Skeletal muscle cell (primary cell): ENCODE measurements around the gene PAGR1.
"Not testable (repeated sequence)": the region's sequence is repeated elsewhere in the genome, so short reads cannot be mapped to it uniquely, and the experiment has no call there.

Experiments used
- DNase-seq: peaks from one replicate; pipeline ENCODE4 v3.0.0-alpha.2; 2010; ENCODE audit warnings: low read depth
- H3K4me3 ChIP-seq: 2 replicates; pipeline ENCODE4 v1.5.1; 2011; ENCODE audit warnings: low read depth, mild to moderate bottlenecking, control low read depth, low read length, moderate library complexity

Gene PAGR1

DNA sequence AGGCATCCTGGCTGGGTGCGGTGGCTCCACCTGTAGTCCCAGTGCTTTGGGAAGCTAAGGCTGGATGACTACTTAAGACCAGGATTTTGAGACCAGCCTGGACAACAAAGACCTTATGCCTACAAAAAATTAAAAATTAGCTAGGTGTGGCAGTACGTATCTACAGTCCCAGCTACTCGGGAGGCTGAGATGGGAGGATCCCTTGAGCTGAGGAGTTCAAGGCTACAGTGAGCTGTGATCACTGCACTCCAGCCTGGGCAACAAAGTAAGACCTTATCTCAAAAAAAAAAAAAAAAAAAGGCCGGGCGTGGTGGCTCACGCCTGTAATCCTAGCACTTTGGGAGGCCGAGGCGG, 10.4 kb downstream of the PAGR1 start:
- DNase-seq = no peak
- no peak overlapping the region for H3K4me3 ChIP-seq

DNA sequence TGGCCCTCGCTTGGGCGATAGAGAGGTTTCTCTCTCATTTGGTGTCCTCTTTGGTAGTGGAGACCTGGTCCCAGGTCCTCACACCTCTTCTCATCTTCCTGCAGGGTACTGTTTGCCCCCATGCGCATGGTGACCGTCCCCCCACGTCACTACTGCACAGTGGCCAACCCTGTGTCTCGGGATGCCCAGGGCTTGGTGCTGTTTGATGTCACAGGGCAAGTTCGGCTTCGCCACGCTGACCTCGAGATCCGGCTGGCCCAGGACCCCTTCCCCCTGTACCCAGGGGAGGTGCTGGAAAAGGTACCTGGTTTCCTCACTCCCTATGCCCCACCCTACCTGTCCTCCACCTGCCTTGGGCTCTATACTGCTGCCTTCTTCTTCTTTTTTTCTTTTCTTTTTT, 14.8 kb downstream of the PAGR1 start:
- no peak for DNase-seq
- H3K4me3 ChIP-seq = no peak overlapping the region

DNA sequence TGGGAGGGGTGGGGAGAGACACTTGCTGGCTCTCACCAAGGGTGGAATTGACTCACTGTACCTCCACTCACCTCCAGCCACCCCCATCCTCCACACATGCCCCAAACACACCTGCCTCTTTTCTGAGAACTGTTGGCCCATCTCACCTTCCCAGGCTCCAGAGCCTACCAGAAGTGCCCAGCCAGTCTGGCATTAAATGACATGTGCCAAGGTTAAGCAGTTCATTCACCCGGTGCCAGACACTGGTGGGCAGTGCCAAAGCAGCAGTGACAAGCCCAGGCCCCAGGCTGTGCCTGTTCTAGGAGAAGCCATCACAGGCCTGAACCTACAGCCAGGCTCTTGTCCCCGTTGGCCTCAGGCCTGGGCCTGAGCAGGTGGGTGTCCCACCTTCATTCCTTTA, 15.5 kb downstream of the PAGR1 start:
- H3K4me3 ChIP-seq = no peak overlapping the region
- no peak for DNase-seq

DNA sequence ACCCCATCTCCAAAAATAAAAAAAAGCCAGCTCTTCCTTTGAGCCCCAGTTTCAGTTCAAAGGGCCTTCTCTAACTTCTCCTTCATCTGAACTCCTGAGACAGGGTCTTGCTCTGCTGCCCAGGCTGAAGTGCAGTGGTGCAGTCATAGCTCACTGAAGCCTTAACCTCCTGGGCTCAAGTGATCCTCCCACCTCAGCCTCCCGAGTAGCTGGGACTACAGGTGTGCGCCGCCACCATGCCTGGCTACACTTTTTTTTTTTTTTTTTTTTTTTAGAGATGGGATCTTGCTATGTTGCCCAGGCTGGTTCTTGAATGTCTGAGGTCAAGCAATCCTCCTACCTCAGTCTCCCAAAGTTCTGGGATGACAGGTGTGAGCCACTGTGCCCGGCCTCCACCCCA, 17.3 kb downstream of the PAGR1 start:
- not testable (repeated sequence) for H3K4me3 ChIP-seq, DNase-seq

DNA sequence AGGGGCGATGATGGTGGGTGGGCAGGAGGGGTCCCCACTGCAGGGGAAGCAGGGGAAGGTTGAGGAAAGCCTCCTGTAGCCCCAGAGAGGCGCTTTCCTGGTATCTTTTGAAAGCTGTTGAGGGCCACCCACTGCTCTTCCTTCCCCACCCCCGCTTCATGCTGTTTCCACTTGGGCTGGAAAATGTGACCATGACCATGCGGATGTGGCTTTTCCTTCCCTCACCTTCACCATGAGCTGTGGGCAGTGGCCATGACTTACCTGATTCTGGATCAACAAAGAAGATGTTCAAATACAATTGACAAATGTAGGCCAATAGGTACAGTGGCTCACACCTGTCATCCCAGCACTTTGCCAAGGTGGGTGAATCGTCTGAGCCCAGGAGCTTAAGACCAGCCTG, 18.1 kb downstream of the PAGR1 start:
- H3K4me3 ChIP-seq = no peak overlapping the region

DNA sequence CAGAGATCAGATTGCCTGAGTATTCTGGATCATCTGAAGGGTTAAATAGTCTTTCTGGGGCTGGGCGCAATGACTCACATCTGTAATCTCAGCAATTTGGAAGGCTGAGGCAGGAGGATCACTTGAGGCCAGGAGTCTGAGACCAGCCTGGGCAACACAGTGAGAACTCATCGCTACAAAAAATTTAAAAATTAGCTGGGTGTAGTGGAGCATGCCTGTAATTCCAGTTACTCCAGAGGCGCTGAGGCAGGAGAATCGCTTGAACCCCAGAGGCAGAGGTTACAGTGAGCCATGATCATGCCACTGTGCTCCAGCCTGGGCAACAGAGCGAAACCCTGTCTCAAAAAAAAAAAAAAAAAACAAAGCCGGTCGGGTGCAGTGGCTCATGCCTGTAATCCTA, 20.0 kb downstream of the PAGR1 start:
- H3K4me3 ChIP-seq = no peak overlapping the region
- DNase-seq = no peak

More for the DNA sequence above, 18.1 kb downstream of the PAGR1 start:
- DNase-seq = no peak

DNA sequence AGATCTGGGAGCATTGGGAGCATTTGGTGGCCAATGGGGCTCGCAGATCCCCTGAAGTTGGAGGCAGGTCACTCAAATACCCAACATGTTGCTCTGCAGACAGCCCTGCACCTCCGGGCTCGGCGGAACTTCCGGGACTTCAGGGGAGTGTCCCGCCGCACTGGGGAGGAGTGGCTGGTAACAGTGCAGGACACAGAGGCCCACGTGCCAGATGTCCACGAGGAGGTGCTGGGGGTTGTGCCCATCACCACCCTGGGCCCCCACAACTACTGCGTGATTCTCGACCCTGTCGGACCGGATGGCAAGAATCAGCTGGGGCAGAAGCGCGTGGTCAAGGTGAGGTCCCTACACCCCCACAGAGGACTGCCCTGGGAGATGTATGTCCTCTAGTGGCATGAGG, 20.7 kb downstream of the PAGR1 start:
- H3K4me3 ChIP-seq = no peak overlapping the region
- DNase-seq = no peak

DNA sequence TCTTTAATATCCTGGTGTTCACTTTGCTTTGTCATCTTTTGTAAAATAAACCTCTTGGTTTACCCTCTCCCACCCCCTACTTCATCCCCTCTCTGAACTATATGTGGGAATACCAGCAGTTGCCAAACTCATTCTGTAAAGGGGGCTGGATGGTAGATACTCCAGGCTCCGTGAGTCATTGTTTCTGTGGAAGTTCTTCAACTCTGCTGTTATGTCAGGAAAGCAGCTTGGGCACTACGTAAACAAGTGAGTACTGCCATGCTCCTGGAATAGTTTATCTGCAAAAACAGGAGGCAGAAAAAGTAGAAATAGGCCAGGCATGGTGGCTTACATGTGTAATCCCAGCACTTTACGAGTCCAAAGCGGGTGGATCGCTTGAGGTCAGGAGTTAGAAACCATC, 21.9 kb downstream of the PAGR1 start:
- H3K4me3 ChIP-seq = no peak overlapping the region
- no peak for DNase-seq

DNA sequence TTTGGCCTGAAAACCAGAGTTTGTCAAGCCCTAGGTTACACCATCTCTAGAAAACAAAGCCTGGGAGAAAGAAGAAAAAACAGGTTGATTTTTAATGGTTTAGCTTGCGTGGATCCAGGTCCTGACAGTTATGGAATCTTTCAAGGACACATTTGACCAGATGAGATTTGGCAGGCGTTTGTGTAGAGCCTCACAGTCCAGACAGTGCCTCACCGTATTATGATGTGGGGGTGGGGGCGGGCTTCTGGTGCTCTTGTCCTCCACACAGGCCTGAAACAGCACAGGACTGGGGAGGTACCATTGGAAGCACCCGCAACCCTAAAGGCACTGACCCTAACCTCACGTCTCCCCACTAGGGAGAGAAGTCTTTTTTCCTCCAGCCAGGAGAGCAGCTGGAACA, 23.9 kb downstream of the PAGR1 start:
- no peak overlapping the region for H3K4me3 ChIP-seq
- no peak for DNase-seq

DNA sequence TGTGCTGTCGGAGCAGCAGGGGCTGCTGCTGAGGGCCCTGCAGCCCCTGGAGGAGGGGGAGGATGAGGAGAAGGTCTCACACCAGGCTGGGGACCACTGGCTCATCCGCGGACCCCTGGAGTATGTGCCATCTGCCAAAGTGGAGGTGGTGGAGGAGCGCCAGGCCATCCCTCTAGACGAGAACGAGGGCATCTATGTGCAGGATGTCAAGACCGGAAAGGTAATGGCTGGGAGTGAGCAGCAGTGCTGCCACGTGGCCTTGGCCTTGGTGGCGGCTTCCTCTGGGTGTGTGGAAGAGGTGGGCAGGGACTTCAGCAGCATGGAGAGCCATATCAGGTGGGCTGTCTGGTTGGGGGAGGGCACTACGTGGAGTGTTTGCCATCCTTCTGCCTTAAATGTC, 24.3 kb downstream of the PAGR1 start:
- DNase-seq = no peak
- no peak overlapping the region for H3K4me3 ChIP-seq

DNA sequence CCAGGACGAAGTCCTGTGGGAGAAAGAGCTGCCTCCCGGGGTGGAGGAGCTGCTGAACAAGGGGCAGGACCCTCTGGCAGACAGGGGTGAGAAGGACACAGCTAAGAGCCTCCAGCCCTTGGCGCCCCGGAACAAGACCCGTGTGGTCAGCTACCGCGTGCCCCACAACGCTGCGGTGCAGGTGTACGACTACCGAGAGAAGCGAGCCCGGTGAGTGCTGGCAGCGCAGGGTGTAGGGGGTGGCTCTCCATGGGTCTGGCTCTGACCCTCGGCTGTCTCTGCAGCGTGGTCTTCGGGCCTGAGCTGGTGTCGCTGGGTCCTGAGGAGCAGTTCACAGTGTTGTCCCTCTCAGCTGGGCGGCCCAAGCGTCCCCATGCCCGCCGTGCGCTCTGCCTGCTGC, 25.7 kb downstream of the PAGR1 start:
- no peak overlapping the region for H3K4me3 ChIP-seq
- no peak for DNase-seq

DNA sequence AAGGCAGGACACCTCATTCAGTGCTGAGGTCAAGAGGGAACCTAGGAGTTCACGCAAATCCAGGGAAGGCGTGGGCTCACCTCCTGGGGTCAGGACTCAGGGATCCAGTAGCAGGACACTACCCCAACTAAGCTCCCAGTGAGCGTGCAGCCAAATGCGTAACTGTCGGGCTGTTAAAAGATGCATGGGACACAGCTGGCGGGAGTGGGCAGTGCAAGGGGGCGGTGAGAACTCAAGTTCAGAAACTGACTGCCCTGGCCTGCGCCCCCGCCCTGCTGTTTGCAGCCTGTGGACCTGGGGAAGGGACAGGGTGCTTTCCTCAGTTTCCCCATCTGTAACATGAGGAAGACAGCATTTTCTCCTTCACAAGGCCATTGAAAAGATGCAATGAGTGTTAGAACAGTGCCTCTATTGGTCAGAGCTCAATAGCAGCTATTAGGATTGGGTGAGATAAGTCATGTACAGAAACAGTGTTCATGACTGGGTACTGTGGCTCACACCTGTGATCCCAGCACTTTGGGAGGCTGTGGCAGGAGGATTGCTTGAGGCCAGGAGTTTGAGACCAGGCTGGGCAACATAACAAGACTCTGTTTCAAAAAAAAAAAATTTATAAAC, 26.9 kb downstream of the PAGR1 start:
- no peak for DNase-seq
- H3K4me3 ChIP-seq = no peak overlapping the region

DNA sequence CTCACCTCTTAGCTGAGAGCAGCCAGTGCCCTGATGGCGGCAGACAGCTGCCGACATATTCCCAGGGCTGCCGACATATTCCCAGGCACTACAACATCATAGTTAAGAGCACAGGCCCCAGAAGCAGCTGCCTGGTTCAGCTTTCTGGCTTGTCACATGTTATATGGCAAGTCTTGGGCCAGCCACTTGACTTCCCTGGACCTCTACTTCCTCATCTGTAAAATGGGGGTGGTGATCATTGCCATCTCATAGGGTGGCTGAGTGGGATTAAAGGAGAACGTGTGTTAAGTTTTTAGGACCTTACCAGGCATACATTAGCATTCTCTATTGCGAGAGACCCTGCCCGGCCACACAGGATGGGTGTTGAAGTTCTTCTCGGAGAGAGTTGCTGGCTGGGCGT, 28.0 kb downstream of the PAGR1 start:
- no peak for DNase-seq
- no peak overlapping the region for H3K4me3 ChIP-seq

DNA sequence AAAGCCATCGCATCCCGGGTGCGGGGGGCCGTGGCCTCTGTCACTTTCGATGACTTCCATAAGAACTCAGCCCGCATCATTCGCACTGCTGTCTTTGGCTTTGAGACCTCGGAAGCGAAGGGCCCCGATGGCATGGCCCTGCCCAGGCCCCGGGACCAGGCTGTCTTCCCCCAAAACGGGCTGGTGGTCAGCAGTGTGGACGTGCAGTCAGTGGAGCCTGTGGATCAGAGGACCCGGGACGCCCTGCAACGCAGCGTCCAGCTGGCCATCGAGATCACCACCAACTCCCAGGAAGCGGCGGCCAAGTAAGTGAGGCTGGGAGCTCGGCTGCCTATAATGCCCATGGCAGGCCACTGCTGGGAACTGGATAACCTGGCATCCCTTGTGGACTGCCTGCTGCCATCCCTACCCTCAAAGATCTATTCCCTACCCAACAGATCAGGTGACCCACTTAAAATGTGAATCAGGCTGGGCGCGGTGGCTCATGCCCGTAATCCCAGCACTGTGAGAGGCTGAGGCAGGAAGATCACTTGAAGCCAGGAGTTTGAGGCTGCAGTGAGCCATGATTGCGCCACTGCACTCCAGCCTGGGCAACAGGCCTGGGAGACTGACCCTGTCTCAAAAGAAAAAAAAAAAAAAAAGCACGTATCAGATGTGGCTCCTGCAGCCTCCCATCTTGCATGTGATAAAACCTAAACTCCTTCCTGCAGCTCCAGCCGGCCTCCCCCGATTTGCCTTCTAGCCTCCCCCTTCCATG, 28.8 kb downstream of the PAGR1 start:
- no peak for DNase-seq
- H3K4me3 ChIP-seq = no peak overlapping the region

DNA sequence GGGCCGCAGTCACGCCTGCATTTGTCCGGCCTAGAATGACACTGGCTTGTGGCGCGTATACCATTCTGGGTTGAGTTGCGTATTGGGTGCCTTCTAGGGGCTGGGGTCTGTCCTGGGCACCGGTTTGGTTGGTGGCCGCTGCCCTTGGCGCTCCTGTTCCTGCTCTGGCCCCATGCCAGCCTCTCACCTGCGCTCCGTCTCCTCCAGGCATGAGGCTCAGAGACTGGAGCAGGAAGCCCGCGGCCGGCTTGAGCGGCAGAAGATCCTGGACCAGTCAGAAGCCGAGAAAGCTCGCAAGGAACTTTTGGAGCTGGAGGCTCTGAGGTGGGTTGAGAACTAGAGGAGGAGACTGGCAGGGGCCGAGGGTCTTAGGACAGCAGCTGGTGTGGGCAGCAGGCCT, 29.7 kb downstream of the PAGR1 start:
- no peak overlapping the region for H3K4me3 ChIP-seq
- DNase-seq = no peak

DNA sequence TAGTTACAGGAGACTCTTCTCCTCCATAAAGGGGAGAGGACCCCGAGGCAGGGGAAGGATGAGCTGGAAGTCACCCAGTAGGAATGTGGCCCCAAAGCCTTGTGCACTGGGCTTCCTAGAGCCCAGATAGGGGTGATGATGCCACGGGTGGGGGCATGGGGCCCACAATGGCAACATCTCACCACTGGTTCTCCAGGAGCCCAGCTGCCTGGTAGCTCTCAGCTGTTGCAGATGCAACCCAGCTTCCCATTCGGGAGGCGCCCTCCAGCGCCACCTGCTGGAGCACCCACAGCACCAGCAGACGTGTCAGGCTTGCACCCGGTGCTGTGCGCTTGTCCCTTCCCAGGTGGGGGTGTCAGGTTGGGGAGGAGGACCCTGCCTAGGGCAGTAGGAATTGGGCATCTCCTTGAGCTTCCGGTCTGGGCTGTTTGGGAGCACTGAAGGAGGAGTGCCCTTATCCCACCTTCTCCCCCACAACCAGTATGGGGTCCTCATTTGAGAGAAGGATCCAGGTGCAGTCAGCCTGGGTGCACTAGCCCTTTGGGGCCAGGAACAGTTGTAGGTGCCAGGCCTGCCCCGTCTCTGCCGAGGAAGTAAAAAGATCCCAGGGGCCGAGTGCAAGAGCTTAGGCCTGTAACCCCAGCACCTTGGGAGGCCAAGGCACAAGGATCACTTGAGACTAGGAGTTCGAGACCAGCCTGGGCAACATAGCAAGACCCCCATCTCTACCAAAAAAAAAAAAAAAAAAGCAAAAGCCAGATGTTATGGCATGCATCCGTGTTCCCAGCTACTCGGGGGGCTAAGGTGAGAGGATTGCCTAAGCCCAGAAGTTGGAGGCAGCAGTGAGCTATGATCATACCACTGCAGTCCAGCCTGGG, 32.7 kb downstream of the PAGR1 start:
- no peak for DNase-seq
- H3K4me3 ChIP-seq = no peak overlapping the region

DNA sequence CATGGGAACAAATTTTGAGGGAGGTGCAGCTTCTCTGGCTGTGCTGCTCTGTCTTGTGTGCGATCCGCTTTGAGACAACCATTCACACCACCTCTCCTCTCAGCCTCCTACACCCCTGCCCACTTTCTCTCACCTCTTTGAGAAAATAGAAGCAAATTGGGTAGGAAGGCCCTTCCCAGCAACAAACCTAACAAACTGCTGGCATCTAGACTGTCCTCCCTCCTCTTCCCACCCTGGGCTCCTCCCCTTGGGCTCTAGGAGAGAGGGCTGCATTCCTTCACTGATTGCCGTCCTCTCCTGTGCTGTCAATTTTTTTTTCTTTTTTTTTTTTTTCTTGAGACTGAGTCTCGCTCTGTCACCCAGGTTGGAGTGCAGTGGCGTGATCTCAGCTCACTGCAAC, 33.6 kb downstream of the PAGR1 start:
- DNase-seq = no peak
- H3K4me3 ChIP-seq = no peak overlapping the region

DNA sequence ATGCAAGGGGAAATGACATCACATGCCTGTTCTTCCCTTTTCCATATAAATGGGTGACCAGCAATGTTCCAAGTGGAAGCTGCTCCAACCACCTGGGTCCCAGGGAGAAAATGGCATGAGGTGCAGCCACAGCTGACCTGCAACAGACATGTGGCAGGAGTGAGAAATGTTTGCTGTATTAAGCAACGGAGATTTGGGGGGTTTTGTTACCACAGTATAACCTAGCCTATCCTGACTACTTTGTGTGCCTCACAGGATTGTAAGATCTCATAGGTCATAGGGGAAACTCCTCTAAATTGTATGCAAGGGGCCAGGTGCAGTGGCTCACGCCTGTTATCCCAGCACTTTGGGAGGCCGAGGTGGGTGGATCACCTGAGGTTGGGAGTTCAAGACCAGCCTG, 35.0 kb downstream of the PAGR1 start:
- H3K4me3 ChIP-seq = no peak overlapping the region
- no peak for DNase-seq

DNA sequence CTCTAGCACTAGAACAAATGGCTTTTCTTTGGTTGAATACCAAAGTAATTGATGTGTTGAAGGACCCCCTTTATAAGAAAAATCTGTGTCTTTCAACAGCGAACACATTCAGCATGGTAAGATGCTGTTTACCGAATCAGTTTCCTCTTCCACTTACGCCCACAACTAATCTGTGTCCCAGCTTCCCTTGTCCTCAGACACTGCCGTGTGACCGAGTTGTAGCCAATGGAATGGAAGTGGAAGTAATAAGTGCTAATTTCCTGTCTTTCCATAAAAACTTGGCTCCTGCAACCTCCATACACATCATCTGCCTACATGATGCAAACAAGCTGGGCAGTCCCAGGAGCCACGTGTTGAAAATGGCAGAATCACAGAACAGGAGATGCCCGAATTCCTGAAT, 36.7 kb downstream of the PAGR1 start:
- DNase-seq = peak; percentile 33
- no peak overlapping the region for H3K4me3 ChIP-seq

DNA sequence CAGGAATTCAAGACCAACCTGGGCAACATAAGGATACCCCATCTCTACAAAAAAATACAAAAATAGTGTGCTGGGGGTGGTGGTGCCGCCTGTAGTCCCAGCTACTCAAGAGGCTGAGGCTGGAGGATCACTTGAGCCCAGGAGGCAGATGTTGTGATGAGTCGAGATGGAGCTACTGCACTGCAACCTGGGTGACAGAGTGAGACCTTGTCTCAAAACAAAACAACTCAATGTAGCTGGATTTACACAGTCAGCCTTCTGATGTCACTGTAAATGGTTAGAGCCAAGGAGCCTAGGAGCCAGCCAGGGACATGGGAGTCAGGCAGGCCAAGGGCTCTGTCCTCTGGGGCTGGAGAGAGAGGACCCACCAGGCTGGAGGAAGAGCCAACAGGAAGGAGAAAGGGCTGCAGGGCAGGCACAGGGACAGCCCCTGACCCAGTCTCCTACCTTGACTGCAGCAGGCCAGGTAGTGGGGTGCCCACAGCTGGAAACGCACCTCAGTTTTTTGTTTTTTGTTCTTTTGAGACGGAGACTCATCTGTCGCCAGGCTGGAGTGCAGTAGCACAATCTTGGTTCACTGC, 38.7 kb downstream of the PAGR1 start:
- no peak overlapping the region for H3K4me3 ChIP-seq
- no peak for DNase-seq
